K562 (cell line): ENCODE results near the gene PPARGC1A. TPM values are rescaled to one million over a fixed set of nuclear protein-coding genes. Genes with fewer than 3 reads are reported as not detected.

Experiments used
- ATAC-seq: fragments of 200-7000 bp; cut with Tn5 transposase; 3 replicates; pipeline ENCODE4 v1.9.1; 2020; ENCODE audit warnings: moderate library complexity
- BruUV-seq: library from RNA; stranded (reverse); fragments of 400-500 nt; replicated peaks from 2 replicates; lab custom pipeline; 2021; lab: Mats Ljungman, UMichigan
- CTCF ChIA-PET: fragments of 300-600 bp; formaldehyde crosslinking; extraction: SDS; loops from one replicate; lab custom pipeline; 2021; ENCODE audit warnings: low intra/inter-chr PET ratio; lab: Yijun Ruan, JAX
- POLR2A ChIA-PET: fragments of 300-600, 350-650 bp; sonication (Branson Sonifier 250); formaldehyde crosslinking; extraction: SDS; loops from one replicate; lab custom pipeline; 2021; ENCODE audit warnings: antibody characterized with exemption, inconsistent platforms; lab: Yijun Ruan, JAX
- DNase-seq, 4 experiments: peaks; one replicate each; pipeline versions ENCODE4 v3.0.0 to v3.0.0-alpha.2; 2011 to 2018; ENCODE audit warnings: low spot score in 3 of 4, mixed read lengths in 3 of 4; ENCODE audit errors: extremely low read depth in 1 of 4
- FAIRE-seq: peaks from 2 replicates; lab custom pipeline; 2011; peaks lifted over from hg19 to GRCh38; lab: Jason Lieb, UNC
- H2AFZ ChIP-seq: 2 replicates; pipeline ENCODE4 v1.6.0; 2011; ENCODE audit warnings: low read depth, low read length, control low read depth, inconsistent platforms
- H3K27ac ChIP-seq: fragments of 200-600 bp; 3 replicates; pipeline ENCODE4 v1.8.0; 2011; ENCODE audit warnings: low read depth, mild to moderate bottlenecking, control low read depth, inconsistent platforms, low read length, moderate library complexity, mixed read lengths; ENCODE audit errors: extremely low read depth
- H3K27me3 ChIP-seq, 2 experiments: fragments of 300-600 bp in 1 of 2; 2 replicates in 1 of 2; 3 replicates in 1 of 2; pipeline versions ENCODE4 v1.6.0 to v1.8.0; 2011; ENCODE audit warnings: inconsistent platforms in 2 of 2, low read length in 2 of 2, mild to moderate bottlenecking in 1 of 2, mixed read lengths in 1 of 2, moderate library complexity in 1 of 2; ENCODE audit not compliant: control insufficient read depth in 2 of 2, insufficient read depth in 2 of 2
- H3K36me3 ChIP-seq: fragments of 300-600 bp; 3 replicates; pipeline ENCODE4 v1.8.0; 2011; ENCODE audit warnings: mild to moderate bottlenecking, low read length, inconsistent platforms; ENCODE audit not compliant: control insufficient read depth, insufficient read depth
- H3K4me1 ChIP-seq, 2 experiments: fragments of 200-600 bp in 1 of 2; replicated peaks in 1 of 2; 2 replicates in 1 of 2; 3 replicates in 1 of 2; pipeline versions ENCODE4 v1.5.1 to v1.8.0; 2011; ENCODE audit warnings: inconsistent platforms in 2 of 2, low read length in 2 of 2, mild to moderate bottlenecking in 1 of 2, mixed read lengths in 1 of 2, moderate library complexity in 1 of 2; ENCODE audit not compliant: control insufficient read depth in 2 of 2, insufficient read depth in 2 of 2
- H3K4me2 ChIP-seq: 2 replicates; pipeline ENCODE4 v1.6.1; 2011; ENCODE audit warnings: low read length, control low read depth, inconsistent platforms, mixed read lengths; ENCODE audit not compliant: insufficient read depth
- H3K4me3 ChIP-seq: fragments of 200-600 bp; sonication (generic), shearing (Covaris generic); 2 replicates; pipeline ENCODE4 v1.5.1; 2016; ENCODE audit warnings: control low read depth, inconsistent platforms
- H3K79me2 ChIP-seq: fragments of 200-600 bp; 3 replicates; pipeline ENCODE4 v1.8.0; 2011; ENCODE audit warnings: low read length, inconsistent platforms; ENCODE audit not compliant: control insufficient read depth, insufficient read depth
- H3K9ac ChIP-seq, 2 experiments: 2 replicates each; pipeline versions ENCODE4 v1.6.0 to v1.6.1; 2011; ENCODE audit warnings: low read depth in 2 of 2, low read length in 2 of 2, control low read depth in 1 of 2, inconsistent platforms in 1 of 2, mild to moderate bottlenecking in 1 of 2, mixed read lengths in 1 of 2; ENCODE audit not compliant: insufficient read depth in 1 of 2
- H3K9me1 ChIP-seq: one replicate; pipeline ENCODE4 v1.6.0; 2011; ENCODE audit warnings: inconsistent platforms, mild to moderate bottlenecking, low read length, moderate library complexity; ENCODE audit not compliant: control insufficient read depth, insufficient read depth
- H3K9me3 ChIP-seq: replicated peaks from 2 replicates; pipeline ENCODE4 v1.5.1; 2011; ENCODE audit warnings: low read depth, low read length, inconsistent platforms; ENCODE audit not compliant: control insufficient read depth, insufficient read depth
- H4K20me1 ChIP-seq: replicated peaks from 2 replicates; pipeline ENCODE4 v1.6.1; 2011; ENCODE audit warnings: low read length, inconsistent platforms, mixed read lengths; ENCODE audit not compliant: control insufficient read depth, insufficient read depth
- POLR2A ChIP-seq: fragments of 450-650 bp; conservative IDR thresholded peaks from 2 replicates; pipeline ENCODE4 v1.6.1; 2016
- POLR2AphosphoS5 ChIP-seq: IDR thresholded peaks from 2 replicates; pipeline ENCODE4 v1.6.1; 2011; ENCODE audit warnings: mild to moderate bottlenecking, low read depth, low read length, moderate library complexity; ENCODE audit not compliant: control insufficient read depth, insufficient read depth
- PREB ChIP-seq: sonication (generic); formaldehyde crosslinking; IDR thresholded peaks from 2 replicates; pipeline ENCODE4 v1.8.1; 2023; ENCODE audit warnings: mild to moderate bottlenecking, missing genetic modification reagents
- SAP30 ChIP-seq: fragments of 200-600 bp; sonication (generic); IDR thresholded peaks from 2 replicates; pipeline ENCODE4 v1.6.1; 2012; ENCODE audit warnings: borderline replicate concordance, low read depth, mild to moderate bottlenecking, moderate library complexity, low read length, control low read depth, inconsistent platforms; ENCODE audit not compliant: insufficient read depth, poor library complexity, severe bottlenecking
- ZBTB26 ChIP-seq: fragments of 450-650 bp; formaldehyde crosslinking; IDR thresholded peaks from 2 replicates; pipeline ENCODE4 v1.4.0; 2022; ENCODE audit warnings: missing genetic modification characterization
- ZNF57 ChIP-seq: fragments of 450-650 bp; formaldehyde crosslinking; IDR thresholded peaks from 2 replicates; pipeline ENCODE4 v1.4.0; 2020; ENCODE audit warnings: mild to moderate bottlenecking, moderate library complexity
- WGBS: fragments of 100-300 bp; shearing (Covaris generic); methylation state at CpG from one replicate; pipeline ENCODE4 v1.1.6; 2016; ENCODE audit warnings: low coverage, mixed read lengths; ENCODE audit not compliant: insufficient coverage; ENCODE audit errors: missing lambda C conversion rate; 5-methylcytosine and 5-hydroxymethylcytosine counted together
- in situ Hi-C: fragments of 300-500 bp; cut with MboI; formaldehyde crosslinking; loops from 4 replicates; pipeline ENCODE4 v1.15.0; 2018; ENCODE audit warnings: inconsistent platforms, mixed read lengths
- intact Hi-C: fragments of 100-400 bp; cut with micrococcal nuclease; formaldehyde crosslinking; loops from 2 replicates; pipeline ENCODE4 v1.14.2; 2022
- polyA plus RNA-seq, 8 experiments: library from polyadenylated mRNA; depleted of rRNA in 4 of 8; stranded (reverse) in 5 of 8; unstranded in 3 of 8; fragments of >200 nt; fragmentation: Nextera tagmentation in 2 of 8; fragmentation: Illumina TruSeq in 1 of 8; extraction: Ambion mirVana in 2 of 8; extraction: Trizol in 1 of 8; gene quantifications; 2 replicates each; pipeline versions ENCODE4 v1.2.1 to v1.2.3, GENCODE V29; 2011 to 2014; ENCODE audit warnings: inconsistent platforms in 1 of 8, missing spikeins in 1 of 8
- total RNA-seq, 7 experiments: library from RNA; depleted of rRNA in 6 of 7; stranded (reverse); fragments of >200 nt in 6 of 7; fragmentation: Illumina TruSeq in 2 of 7; extraction: Trizol in 2 of 7; gene quantifications; 2 replicates each; pipeline versions ENCODE4 v1.2.1 to v1.2.3, GENCODE V29; 2011 to 2021; ENCODE audit warnings: low replicate concordance in 1 of 7

Gene PPARGC1A
- total and polyA plus RNA-seq, 9 of the 15 experiments (the other 6 are each of a cell fraction or from before 2014, with no cell fraction given): 0.02 TPM; not detected in 8

- H3K79me2 ChIP-seq: no peaks in the 10 kb centered on the region
- H3K9me3 ChIP-seq: no peaks in the 10 kb centered on the region
- no peaks in the 10 kb centered on the region for H3K36me3 ChIP-seq
- H3K27me3 ChIP-seq: no peaks in the 10 kb centered on the region
- ChIA-PET POLR2A (no interaction called here), CTCF (no interaction called here)
- DNase-seq (no peak), FAIRE-seq (no peak), ATAC-seq (no peak)
- H2AFZ ChIP-seq: no peak overlapping the region
- H4K20me1 ChIP-seq: no peaks in the 10 kb centered on the region
- intact Hi-C loops (no loop called here), in situ Hi-C loops (no loop called here)
- WGBS: 3% methylated on average over 5 of the region's 5 CpGs
- H3K9ac ChIP-seq: no peak overlapping the region
- H3K4me2 ChIP-seq: no peak overlapping the region
- TF ChIP-seq POLR2A: no peak
- TF ChIP-seq POLR2AphosphoS5: no peak
- TF ChIP-seq SAP30: no peak
- TF ChIP-seq PREB (CRISPR knock-in tag): no peak
- no peak for TF ChIP-seq ZBTB26 (CRISPR knock-in tag)
- TF ChIP-seq ZNF57 (CRISPR knock-in tag): no peak
- H3K27ac ChIP-seq: no peak overlapping the region
- H3K9me1 ChIP-seq: no peaks in the 10 kb centered on the region
- H3K4me1 ChIP-seq: no peaks in the 10 kb centered on the region
- no peak overlapping the region for H3K4me3 ChIP-seq
- BruUV-seq: no TSS peak
Measured at GRCh38 chr4:23789762-23790161, 100.1 kb downstream of the PPARGC1A start.
